GM10266 (cell line): ENCODE results near the gene RUNDC1.

Experiments
- DNase-seq: peaks from one replicate; pipeline ENCODE4 v3.0.0; 2012; ENCODE audit errors: extremely low spot score
- CTCF ChIP-seq: IDR thresholded peaks from 2 replicates; pipeline ENCODE4 v1.5.1; 2012; ENCODE audit warnings: mild to moderate bottlenecking, low read depth; ENCODE audit not compliant: control insufficient read depth, insufficient read depth; ENCODE audit errors: missing control alignments

The RUNDC1 gene

GRCh38 chr17:43011728-43012472 lies 31.5 kb downstream of the RUNDC1 start:
- no peak for DNase-seq
- TF ChIP-seq CTCF: no peak

- no peak for TF ChIP-seq CTCF
- no peak for DNase-seq
These were observed 32.9 kb downstream of the RUNDC1 start for GRCh38 chr17:43013296-43013695.

GRCh38 chr17:43014020-43014648 lies 33.8 kb downstream of the RUNDC1 start:
- TF ChIP-seq CTCF: no peak
- no peak for DNase-seq

GRCh38 chr17:43014649-43015542 lies 34.5 kb downstream of the RUNDC1 start:
- no peak for TF ChIP-seq CTCF
- DNase-seq: no peak

GRCh38 chr17:43015579-43015978 lies 35.2 kb downstream of the RUNDC1 start:
- no peak for DNase-seq
- no peak for TF ChIP-seq CTCF

GRCh38 chr17:43016216-43016615 lies 35.9 kb downstream of the RUNDC1 start:
- no peak for DNase-seq
- TF ChIP-seq CTCF: no peak
